Measurements from ENCODE around the gene CSGALNACT2.
A peak's percentile ranks its signal among the peaks of the same experiment; 100 is the strongest.
"Not testable (repeated sequence)": the region's sequence is repeated elsewhere in the genome, so short reads cannot be mapped to it uniquely, and the experiment has no call there.

CSGALNACT2 gene

GRCh38 chr10:43138021-43138756, at the start of gene CSGALNACT2:
Gene CSGALNACT2, plus strand, starts transcription at chr10:43138445. Its CDS starts 16,705 bp downstream, at chr10:43155150.
- DNase-seq = peak; percentile 64

- DNase-seq = no peak
Observed at GRCh38 chr10:43089519-43089918, 48.7 kb upstream of the CSGALNACT2 start.

GRCh38 chr10:43090188-43090587, 48.1 kb upstream of the CSGALNACT2 start:
- DNase-seq = no peak

GRCh38 chr10:43090664-43091063, 47.6 kb upstream of the CSGALNACT2 start:
- no peak for DNase-seq

GRCh38 chr10:43091846-43092245, 46.4 kb upstream of the CSGALNACT2 start:
- DNase-seq = no peak

GRCh38 chr10:43093423-43094076, 44.7 kb upstream of the CSGALNACT2 start:
- DNase-seq = no peak

- DNase-seq = no peak
Observed at GRCh38 chr10:43094085-43094484, 44.2 kb upstream of the CSGALNACT2 start.

- DNase-seq = not testable (repeated sequence)
Observed at GRCh38 chr10:43099339-43099738, 38.9 kb upstream of the CSGALNACT2 start.

- no peak for DNase-seq
Observed at GRCh38 chr10:43099928-43100327, 38.3 kb upstream of the CSGALNACT2 start.

- DNase-seq = no peak
Observed at GRCh38 chr10:43100366-43100765, 37.9 kb upstream of the CSGALNACT2 start.

GRCh38 chr10:43102063-43102828, 36.0 kb upstream of the CSGALNACT2 start:
- DNase-seq = no peak

- peak; percentile 64 for DNase-seq
Observed at GRCh38 chr10:43105102-43105955, 32.9 kb upstream of the CSGALNACT2 start.

- DNase-seq = no peak
Observed at GRCh38 chr10:43105956-43106229, 32.4 kb upstream of the CSGALNACT2 start.

GRCh38 chr10:43106256-43107091, 31.8 kb upstream of the CSGALNACT2 start:
- DNase-seq = no peak

- DNase-seq = no peak
Observed at GRCh38 chr10:43108951-43109350, 29.3 kb upstream of the CSGALNACT2 start.

- no peak for DNase-seq
Observed at GRCh38 chr10:43109671-43110249, 28.5 kb upstream of the CSGALNACT2 start.

- no peak for DNase-seq
Observed at GRCh38 chr10:43110338-43111071, 27.7 kb upstream of the CSGALNACT2 start.

- DNase-seq = no peak
Observed at GRCh38 chr10:43111101-43111500, 27.1 kb upstream of the CSGALNACT2 start.

GRCh38 chr10:43111921-43112607, 26.2 kb upstream of the CSGALNACT2 start:
- no peak for DNase-seq

- DNase-seq = no peak
Observed at GRCh38 chr10:43112608-43112961, 25.7 kb upstream of the CSGALNACT2 start.
